Breast epithelium (tissue), 3 donors: ENCODE data around the gene PELI2.

Experiments used
- POLR2A ChIP-seq: fragments of 450-650 bp; IDR thresholded peaks from one replicate; pipeline ENCODE4 v1.6.1; 2016; ENCODE audit warnings: antibody characterized with exemption, mild to moderate bottlenecking, moderate library complexity
- POLR2AphosphoS5 ChIP-seq, 3 donors: sonication (generic); formaldehyde crosslinking; IDR thresholded peaks; one replicate each; pipeline ENCODE4 v1.6.1; 2017; ENCODE audit warnings: antibody characterized with exemption in 3 of 3
- TF ChIP-seq, protein P1 (sequence below), 3 donors: fragments of 450-650 bp; IDR thresholded peaks; one replicate each; pipeline ENCODE4 v1.5.1; 2016 to 2017; ENCODE audit warnings: antibody characterized with exemption in 3 of 3, mild to moderate bottlenecking in 3 of 3, moderate library complexity in 3 of 3

- TF ChIP-seq, protein P1, sequence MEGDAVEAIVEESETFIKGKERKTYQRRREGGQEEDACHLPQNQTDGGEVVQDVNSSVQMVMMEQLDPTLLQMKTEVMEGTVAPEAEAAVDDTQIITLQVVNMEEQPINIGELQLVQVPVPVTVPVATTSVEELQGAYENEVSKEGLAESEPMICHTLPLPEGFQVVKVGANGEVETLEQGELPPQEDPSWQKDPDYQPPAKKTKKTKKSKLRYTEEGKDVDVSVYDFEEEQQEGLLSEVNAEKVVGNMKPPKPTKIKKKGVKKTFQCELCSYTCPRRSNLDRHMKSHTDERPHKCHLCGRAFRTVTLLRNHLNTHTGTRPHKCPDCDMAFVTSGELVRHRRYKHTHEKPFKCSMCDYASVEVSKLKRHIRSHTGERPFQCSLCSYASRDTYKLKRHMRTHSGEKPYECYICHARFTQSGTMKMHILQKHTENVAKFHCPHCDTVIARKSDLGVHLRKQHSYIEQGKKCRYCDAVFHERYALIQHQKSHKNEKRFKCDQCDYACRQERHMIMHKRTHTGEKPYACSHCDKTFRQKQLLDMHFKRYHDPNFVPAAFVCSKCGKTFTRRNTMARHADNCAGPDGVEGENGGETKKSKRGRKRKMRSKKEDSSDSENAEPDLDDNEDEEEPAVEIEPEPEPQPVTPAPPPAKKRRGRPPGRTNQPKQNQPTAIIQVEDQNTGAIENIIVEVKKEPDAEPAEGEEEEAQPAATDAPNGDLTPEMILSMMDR (IDR thresholded peaks at IDR 0.05): no peak
- TF ChIP-seq POLR2A: no peak
- no peak for TF ChIP-seq POLR2AphosphoS5 (IDR thresholded peaks at IDR 0.05)
These were observed 101.6 kb downstream of the PELI2 start for GRCh38 chr14:56219666-56220413.
